Left ventricle myocardium inferior (tissue), 1 donor: Measurements from ENCODE around the gene VAV2. TPM values are rescaled to one million over a fixed set of nuclear protein-coding genes. Genes with fewer than 3 reads are reported as not detected.

Experiments
- DNase-seq: peaks from one replicate; pipeline ENCODE4 v3.0.0-alpha.2; 2020
- H3K27ac ChIP-seq: fragments of 200-600 bp; replicated peaks from 2 replicates; pipeline ENCODE4 v1.8.0; 2021
- H3K27me3 ChIP-seq: fragments of 200-600 bp; 2 replicates; pipeline ENCODE4 v1.8.0; 2021; ENCODE audit warnings: low read depth
- H3K36me3 ChIP-seq: fragments of 200-600 bp; 2 replicates; pipeline ENCODE4 v1.8.0; 2021
- H3K4me1 ChIP-seq: fragments of 200-600 bp; 2 replicates; pipeline ENCODE4 v1.8.0; 2021
- H3K4me3 ChIP-seq: fragments of 200-600 bp; 2 replicates; pipeline ENCODE4 v1.8.0; 2021; ENCODE audit warnings: mild to moderate bottlenecking, moderate library complexity
- H3K9me3 ChIP-seq: fragments of 200-600 bp; replicated peaks from 2 replicates; pipeline ENCODE4 v1.8.0; 2021
- CTCF ChIP-seq: fragments of 200-600 bp; IDR thresholded peaks from 2 replicates; pipeline ENCODE4 v1.8.0; 2021; ENCODE audit warnings: antibody characterized with exemption, mild to moderate bottlenecking, borderline replicate concordance
- intact Hi-C: fragments of 100-400 bp; cut with micrococcal nuclease; formaldehyde crosslinking; loops from one replicate; pipeline ENCODE4 v1.11.0; 2022
- total RNA-seq: library from RNA; stranded (reverse); fragmentation: NEBNext Ultra II Directional; extraction: Animal tissue kit (Norgen Biotek cat#: 25700); gene quantifications from one replicate; pipeline ENCODE4 v1.2.1, GENCODE V29; 2021
- donor health status: DM: no; HTN: yes; CAD: no; lungs with severe emphysema.

Gene VAV2
- total RNA-seq, 1 donor from 2014 or later, result 4.1 TPM

- Histone ChIP-seq H3K27ac (no peak overlapping the region), H3K4me1 (peaks cover 8% of the 10 kb centered on the region), H3K4me3 (no peak overlapping the region), H3K27me3 (no peaks in the 10 kb centered on the region), H3K9me3 (peaks cover 13% of the 10 kb centered on the region), H3K36me3 (no peaks in the 10 kb centered on the region)
- DNase-seq, result no peak
- intact Hi-C loops, result no loop called here
- TF ChIP-seq CTCF, result no peak
Observed at GRCh38 chr9:133969681-133970580, 22.2 kb downstream of the VAV2 start.

- Histone ChIP-seq H3K27ac (no peak overlapping the region), H3K4me1 (peaks cover 8% of the 10 kb centered on the region), H3K9me3 (peaks cover 21% of the 10 kb centered on the region), H3K4me3 (no peak overlapping the region), H3K27me3 (no peaks in the 10 kb centered on the region), H3K36me3 (no peaks in the 10 kb centered on the region)
- intact Hi-C loops, result no loop called here
- no peak for TF ChIP-seq CTCF
- no peak for DNase-seq
Observed at GRCh38 chr9:133968966-133969617, 23.0 kb downstream of the VAV2 start.

DNA sequence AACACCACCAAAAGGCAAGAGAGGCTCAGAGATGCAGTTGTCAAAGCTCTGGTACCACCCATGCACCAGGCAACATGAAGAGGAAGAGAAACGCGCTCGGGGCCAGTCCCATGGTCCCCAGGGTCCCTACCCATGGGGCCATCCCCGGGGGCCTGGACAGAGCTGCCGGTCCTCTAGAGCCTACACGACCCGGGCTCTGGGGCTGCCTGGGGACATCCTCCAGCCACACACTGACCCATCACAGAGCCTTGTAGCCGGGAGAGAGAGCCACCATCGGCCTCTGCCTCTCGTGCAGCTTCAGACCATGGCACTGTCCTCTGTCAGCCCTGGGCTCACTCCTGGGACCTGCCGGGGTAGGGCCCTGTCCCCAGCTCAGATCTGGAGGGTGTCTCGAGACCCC, 23.7 kb downstream of the VAV2 start:
- H3K36me3 ChIP-seq, result no peaks in the 10 kb centered on the region
- no peak for DNase-seq
- peaks cover 8% of the 10 kb centered on the region for H3K4me1 ChIP-seq
- H3K4me3 ChIP-seq, result no peak overlapping the region
- H3K27ac ChIP-seq, result no peak overlapping the region
- H3K9me3 ChIP-seq, result peaks cover 23% of the 10 kb centered on the region
- H3K27me3 ChIP-seq, result no peaks in the 10 kb centered on the region
- no peak for TF ChIP-seq CTCF
- intact Hi-C loops, result no loop called here

GRCh38 chr9:133967024-133967741, 24.9 kb downstream of the VAV2 start:
- peaks cover 23% of the 10 kb centered on the region for H3K9me3 ChIP-seq
- no peaks in the 10 kb centered on the region for H3K27me3 ChIP-seq
- H3K36me3 ChIP-seq, result no peaks in the 10 kb centered on the region
- H3K27ac ChIP-seq, result no peak overlapping the region
- H3K4me3 ChIP-seq, result no peak overlapping the region
- H3K4me1 ChIP-seq, result peaks cover 15% of the 10 kb centered on the region
- no peak for TF ChIP-seq CTCF
- DNase-seq, result no peak
- intact Hi-C loops, result no loop called here

GRCh38 chr9:133964463-133964862, 27.7 kb downstream of the VAV2 start:
- intact Hi-C loops, result no loop called here
- no peak overlapping the region for H3K27ac ChIP-seq
- peaks cover 23% of the 10 kb centered on the region for H3K9me3 ChIP-seq
- H3K36me3 ChIP-seq, result no peaks in the 10 kb centered on the region
- H3K4me1 ChIP-seq, result peaks cover 31% of the 10 kb centered on the region
- H3K4me3 ChIP-seq, result no peak overlapping the region
- no peak for TF ChIP-seq CTCF
- H3K27me3 ChIP-seq, result no peaks in the 10 kb centered on the region
- DNase-seq, result no peak
